ENCODE results near the gene RUNX1. TPM values are rescaled to one million over a fixed set of nuclear protein-coding genes. Genes with fewer than 3 reads are reported as not detected.
A peak's percentile ranks its signal among the peaks of the same experiment; 100 is the strongest.

RUNX1 gene
- total RNA-seq, 3 donors from 2014 or later = 24.8 to 165 (median 127) TPM

DNA sequence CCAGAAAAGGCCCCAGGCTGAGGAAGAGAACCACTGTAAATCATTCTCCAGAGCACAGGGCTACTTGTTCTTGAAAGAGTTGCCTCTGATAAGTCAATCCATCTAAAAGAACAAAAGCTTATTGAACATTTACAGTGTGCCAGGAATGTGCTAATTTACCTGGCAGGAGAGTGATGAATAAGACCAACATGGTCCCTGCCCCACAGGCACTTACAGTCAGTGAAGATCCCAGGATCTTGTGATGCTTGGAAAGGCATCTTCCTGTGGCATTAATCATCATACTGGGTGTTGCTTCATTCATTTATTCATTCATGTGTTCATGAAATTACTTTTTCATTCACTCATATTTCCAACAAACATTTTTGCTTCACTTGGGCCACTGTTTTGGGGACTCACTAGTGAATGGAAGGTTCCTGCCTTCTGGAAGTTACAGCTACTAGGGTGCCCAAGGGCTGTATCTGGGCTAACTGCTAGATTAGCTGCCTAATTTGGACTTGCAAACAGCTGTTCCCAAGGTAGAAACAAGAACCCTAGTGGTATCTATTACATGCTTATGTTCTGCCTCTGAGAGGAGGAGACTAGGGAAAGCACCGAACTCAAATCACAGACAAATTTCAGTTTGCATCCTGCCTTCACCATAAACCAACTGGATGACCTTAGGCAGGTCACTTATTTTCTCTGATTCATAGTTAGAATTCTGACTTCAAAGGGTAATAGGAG lies 246.8 kb downstream of the RUNX1 start:
- Histone ChIP-seq H3K27ac (peak overlapping the region in 1 of 2 donors; percentile 15), H3K4me1 (peaks cover 0 to 12% of the 10 kb centered on the region in 2 donors), H3K36me3 (no peaks in the 10 kb centered on the region), H3K9me3 (peaks cover 0 to 8% of the 10 kb centered on the region in 2 donors), H3K27me3 (no peaks in the 10 kb centered on the region), H3K4me3 (no peak overlapping the region)
- intact Hi-C loops (cut with DNase I; ENCODE audit: low total_unique reads) = no loop called here
- TF ChIP-seq, protein P1, sequence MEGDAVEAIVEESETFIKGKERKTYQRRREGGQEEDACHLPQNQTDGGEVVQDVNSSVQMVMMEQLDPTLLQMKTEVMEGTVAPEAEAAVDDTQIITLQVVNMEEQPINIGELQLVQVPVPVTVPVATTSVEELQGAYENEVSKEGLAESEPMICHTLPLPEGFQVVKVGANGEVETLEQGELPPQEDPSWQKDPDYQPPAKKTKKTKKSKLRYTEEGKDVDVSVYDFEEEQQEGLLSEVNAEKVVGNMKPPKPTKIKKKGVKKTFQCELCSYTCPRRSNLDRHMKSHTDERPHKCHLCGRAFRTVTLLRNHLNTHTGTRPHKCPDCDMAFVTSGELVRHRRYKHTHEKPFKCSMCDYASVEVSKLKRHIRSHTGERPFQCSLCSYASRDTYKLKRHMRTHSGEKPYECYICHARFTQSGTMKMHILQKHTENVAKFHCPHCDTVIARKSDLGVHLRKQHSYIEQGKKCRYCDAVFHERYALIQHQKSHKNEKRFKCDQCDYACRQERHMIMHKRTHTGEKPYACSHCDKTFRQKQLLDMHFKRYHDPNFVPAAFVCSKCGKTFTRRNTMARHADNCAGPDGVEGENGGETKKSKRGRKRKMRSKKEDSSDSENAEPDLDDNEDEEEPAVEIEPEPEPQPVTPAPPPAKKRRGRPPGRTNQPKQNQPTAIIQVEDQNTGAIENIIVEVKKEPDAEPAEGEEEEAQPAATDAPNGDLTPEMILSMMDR (IDR thresholded peaks at IDR 0.05) = no peak
- TF ChIP-seq POLR2A (IDR thresholded peaks at IDR 0.05) (no peak), POLR2AphosphoS5 (IDR thresholded peaks at IDR 0.05) (no peak)
- DNase-seq (ENCODE audit: low spot score in 2 of 2) = no peak

DNA sequence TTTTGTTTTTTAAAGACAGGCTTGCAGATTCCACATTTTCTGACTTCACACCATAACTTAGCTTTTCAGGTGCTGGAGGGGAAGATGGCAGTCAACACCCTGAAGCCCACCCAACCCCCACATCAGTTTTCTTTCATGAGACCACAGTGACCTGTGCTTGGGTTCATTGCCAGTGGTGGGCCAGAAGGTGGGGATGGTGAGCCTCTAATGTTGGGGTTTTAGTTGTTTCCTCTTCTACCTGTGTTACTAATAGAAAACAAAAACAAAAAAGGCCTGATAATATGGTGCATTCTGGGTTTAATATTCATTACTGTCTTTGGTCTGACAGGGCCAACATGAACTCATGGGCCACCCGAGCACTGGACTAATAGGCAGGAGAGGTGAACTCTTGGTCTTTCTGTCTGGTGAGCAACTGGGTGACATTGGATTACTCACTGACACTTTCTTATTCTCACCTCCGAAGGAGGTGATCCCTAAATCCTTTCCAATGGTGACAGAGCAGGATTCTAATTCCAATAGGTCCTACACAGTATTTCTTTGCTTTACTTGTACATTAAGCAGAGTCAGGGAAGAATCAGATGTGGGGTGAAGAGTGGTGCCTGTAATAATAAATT lies 247.5 kb downstream of the RUNX1 start:
- no peaks in the 10 kb centered on the region for H3K27me3 ChIP-seq
- TF ChIP-seq POLR2A (IDR thresholded peaks at IDR 0.05) = no peak
- TF ChIP-seq, protein P1 (IDR thresholded peaks at IDR 0.05) = peak in 1 of 3 donors; percentile 19
- no peak for DNase-seq (ENCODE audit: low spot score in 2 of 2)
- intact Hi-C loops (cut with DNase I; ENCODE audit: low total_unique reads) = no loop called here
- H3K27ac ChIP-seq = peak overlapping the region; percentile 5 to 15
- peaks cover 0 to 4% of the 10 kb centered on the region in 2 donors for H3K9me3 ChIP-seq
- peaks cover 0 to 18% of the 10 kb centered on the region in 2 donors for H3K4me1 ChIP-seq
- H3K36me3 ChIP-seq = no peaks in the 10 kb centered on the region
- no peak overlapping the region for H3K4me3 ChIP-seq

DNA sequence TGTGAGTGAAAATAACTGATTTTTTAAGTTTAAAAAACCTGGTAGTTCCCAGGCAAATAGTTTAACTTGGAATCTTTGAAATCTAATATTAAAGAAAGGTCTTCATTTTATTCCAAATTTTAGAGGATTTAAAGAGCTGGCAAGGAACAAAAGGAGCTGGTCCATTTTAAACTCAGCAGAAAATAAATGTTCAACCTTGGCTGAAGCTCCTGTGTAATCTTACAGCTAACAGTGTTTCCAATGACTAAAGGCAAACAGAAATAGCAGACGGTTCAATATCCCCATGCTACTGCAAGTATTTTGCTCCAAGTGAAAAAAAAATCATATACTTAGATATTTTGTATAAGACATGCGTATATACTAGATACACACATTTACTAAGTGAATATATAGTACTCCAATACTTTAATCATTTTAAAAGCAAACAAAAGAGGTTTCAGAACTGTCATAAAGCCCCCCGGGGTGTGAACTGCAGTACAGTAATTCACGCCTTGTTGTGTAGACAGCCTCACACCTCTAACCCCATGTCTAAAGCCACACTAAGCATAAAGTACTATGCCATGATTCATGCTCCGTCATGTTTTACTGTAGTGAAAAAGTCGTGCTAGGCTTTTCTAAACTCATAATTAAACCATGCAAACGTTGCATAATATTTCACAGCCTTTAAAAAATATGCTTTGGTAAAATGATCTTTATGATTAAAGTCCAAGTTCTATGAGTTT lies 248.1 kb downstream of the RUNX1 start:
- Histone ChIP-seq H3K4me3 (no peak overlapping the region), H3K9me3 (no peaks in the 10 kb centered on the region), H3K27ac (no peak overlapping the region), H3K4me1 (peaks cover 0 to 23% of the 10 kb centered on the region in 2 donors), H3K27me3 (no peaks in the 10 kb centered on the region), H3K36me3 (no peaks in the 10 kb centered on the region)
- TF ChIP-seq POLR2AphosphoS5 (IDR thresholded peaks at IDR 0.05) (no peak), POLR2A (IDR thresholded peaks at IDR 0.05) (no peak)
- TF ChIP-seq, protein P1 (IDR thresholded peaks at IDR 0.05) = no peak
- DNase-seq (ENCODE audit: low spot score in 2 of 2) = no peak
- intact Hi-C loops (cut with DNase I; ENCODE audit: low total_unique reads) = no loop called here

DNA sequence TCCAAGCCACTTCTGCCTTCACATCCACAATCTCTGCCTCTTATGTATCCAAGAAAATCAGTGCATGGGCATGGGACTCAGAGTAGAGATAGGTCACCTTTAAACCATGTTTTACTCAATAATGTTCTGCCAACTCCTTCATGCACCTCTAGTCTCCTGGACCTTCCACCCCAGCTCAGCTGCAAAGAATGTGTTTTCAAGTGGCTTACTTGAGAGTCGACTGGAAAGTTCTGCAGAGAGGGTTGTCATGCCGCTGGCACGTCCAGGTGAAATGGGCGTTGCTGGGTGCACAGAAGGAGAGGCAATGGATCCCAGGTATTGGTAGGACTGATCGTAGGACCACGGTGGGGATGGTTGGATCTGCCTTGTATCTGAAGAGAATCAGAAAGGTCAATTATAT lies 250.0 kb downstream of the RUNX1 start:
- H3K27ac ChIP-seq = peak overlapping the region; percentile 30 to 90
- DNase-seq (ENCODE audit: low spot score in 2 of 2) = no peak
- H3K27me3 ChIP-seq = no peaks in the 10 kb centered on the region
- peaks cover 0 to 42% of the 10 kb centered on the region in 2 donors for H3K4me1 ChIP-seq
- TF ChIP-seq, protein P1 (IDR thresholded peaks at IDR 0.05) = no peak
- TF ChIP-seq POLR2A (IDR thresholded peaks at IDR 0.05) (no peak), POLR2AphosphoS5 (IDR thresholded peaks at IDR 0.05) (no peak)
- H3K4me3 ChIP-seq = no peak overlapping the region
- intact Hi-C loops (cut with DNase I; ENCODE audit: low total_unique reads) = no loop called here
- H3K9me3 ChIP-seq = no peaks in the 10 kb centered on the region
- peaks cover 1% of the 10 kb centered on the region for H3K36me3 ChIP-seq
